ENCODE data around the gene PIH1D2. TPM values are rescaled to one million over a fixed set of nuclear protein-coding genes. Genes with fewer than 3 reads are reported as not detected.
"Not testable (repeated sequence)": the region's sequence is repeated elsewhere in the genome, so short reads cannot be mapped to it uniquely, and the experiment has no call there.

PIH1D2 gene
- total RNA-seq, 1 donor from 2014 or later: 4.5 TPM

- Mint-ChIP-seq H3K36me3 (ENCODE audit: low read depth) (peaks cover 30% of the 10 kb centered on the region), H3K27ac (ENCODE audit: unreplicated experiment) (no peak overlapping the region), H3K9me3 (peaks cover 6% of the 10 kb centered on the region), H3K4me3 (no peak overlapping the region), H3K27me3 (ENCODE audit: low read depth) (no peaks in the 10 kb centered on the region), H3K4me1 (no peaks in the 10 kb centered on the region)
- TF ChIP-seq CTCF (conservative IDR thresholded peaks at IDR 0.05): no peak
- no peak for DNase-seq (ENCODE audit: low read depth, low spot score)
These were observed 22.0 kb downstream of the PIH1D2 start for GRCh38 chr11:112051768-112052167.

GRCh38 chr11:112050721-112051120 lies 23.1 kb downstream of the PIH1D2 start:
- Mint-ChIP-seq H3K36me3 (ENCODE audit: low read depth) (peaks cover 39% of the 10 kb centered on the region), H3K9me3 (peaks cover 6% of the 10 kb centered on the region), H3K4me1 (no peaks in the 10 kb centered on the region), H3K4me3 (no peak overlapping the region), H3K27me3 (ENCODE audit: low read depth) (no peaks in the 10 kb centered on the region), H3K27ac (ENCODE audit: unreplicated experiment) (no peak overlapping the region)
- no peak for TF ChIP-seq CTCF (conservative IDR thresholded peaks at IDR 0.05)
- DNase-seq (ENCODE audit: low read depth, low spot score): no peak

GRCh38 chr11:112049777-112050176 lies 24.0 kb downstream of the PIH1D2 start:
- DNase-seq (ENCODE audit: low read depth, low spot score): no peak
- H3K4me1 Mint-ChIP-seq: no peaks in the 10 kb centered on the region
- peaks cover 6% of the 10 kb centered on the region for H3K9me3 Mint-ChIP-seq
- H3K4me3 Mint-ChIP-seq: no peak overlapping the region
- no peak overlapping the region for H3K27ac Mint-ChIP-seq (ENCODE audit: unreplicated experiment)
- no peak for TF ChIP-seq CTCF (conservative IDR thresholded peaks at IDR 0.05)
- no peaks in the 10 kb centered on the region for H3K27me3 Mint-ChIP-seq (ENCODE audit: low read depth)
- H3K36me3 Mint-ChIP-seq (ENCODE audit: low read depth): peaks cover 46% of the 10 kb centered on the region

- H3K4me3 Mint-ChIP-seq; H3K4me1 Mint-ChIP-seq; DNase-seq (ENCODE audit: low read depth, low spot score); H3K27me3 Mint-ChIP-seq (ENCODE audit: low read depth); H3K9me3 Mint-ChIP-seq; H3K27ac Mint-ChIP-seq (ENCODE audit: unreplicated experiment): not testable (repeated sequence)
- peaks cover 53% of the 10 kb centered on the region for H3K36me3 Mint-ChIP-seq (ENCODE audit: low read depth)
These were observed 25.6 kb downstream of the PIH1D2 start for GRCh38 chr11:112048256-112048655.

GRCh38 chr11:112046647-112047046 lies 27.2 kb downstream of the PIH1D2 start:
- not testable (repeated sequence) for H3K9me3 Mint-ChIP-seq; H3K4me3 Mint-ChIP-seq; H3K27me3 Mint-ChIP-seq (ENCODE audit: low read depth); DNase-seq (ENCODE audit: low read depth, low spot score); H3K27ac Mint-ChIP-seq (ENCODE audit: unreplicated experiment); H3K4me1 Mint-ChIP-seq
- H3K36me3 Mint-ChIP-seq (ENCODE audit: low read depth): peaks cover 44% of the 10 kb centered on the region

- Mint-ChIP-seq H3K9me3 (peaks cover 6% of the 10 kb centered on the region), H3K4me3 (no peak overlapping the region), H3K36me3 (ENCODE audit: low read depth) (peaks cover 44% of the 10 kb centered on the region), H3K27me3 (ENCODE audit: low read depth) (no peaks in the 10 kb centered on the region), H3K4me1 (no peaks in the 10 kb centered on the region), H3K27ac (ENCODE audit: unreplicated experiment) (no peak overlapping the region)
- no peak for TF ChIP-seq CTCF (conservative IDR thresholded peaks at IDR 0.05)
- DNase-seq (ENCODE audit: low read depth, low spot score): no peak
These were observed 28.9 kb downstream of the PIH1D2 start for GRCh38 chr11:112044961-112045360.

- TF ChIP-seq CTCF (conservative IDR thresholded peaks at IDR 0.05): no peak
- no peak overlapping the region for H3K4me3 Mint-ChIP-seq
- H3K36me3 Mint-ChIP-seq (ENCODE audit: low read depth): peaks cover 35% of the 10 kb centered on the region
- DNase-seq (ENCODE audit: low read depth, low spot score): no peak
- H3K4me1 Mint-ChIP-seq: no peaks in the 10 kb centered on the region
- H3K27ac Mint-ChIP-seq (ENCODE audit: unreplicated experiment): no peak overlapping the region
- no peaks in the 10 kb centered on the region for H3K27me3 Mint-ChIP-seq (ENCODE audit: low read depth)
- H3K9me3 Mint-ChIP-seq: peaks cover 6% of the 10 kb centered on the region
These were observed 30.9 kb downstream of the PIH1D2 start for GRCh38 chr11:112042961-112043304.

Data from neural crest cell (in vitro differentiated cells).